Measurements from ENCODE around the gene CDH4. TPM values are rescaled to one million over a fixed set of nuclear protein-coding genes. Genes with fewer than 3 reads are reported as not detected.

Gene CDH4
- total RNA-seq, 1 donor from 2014 or later: 0.06 TPM

GRCh38 chr20:61223121-61223520 lies 28.9 kb upstream of the CDH4 start:
- no peak for TF ChIP-seq CTCF (IDR thresholded peaks at IDR 0.05)
- Histone ChIP-seq H3K4me1 (no peaks in the 10 kb centered on the region), H3K9me3 (no peaks in the 10 kb centered on the region), H3K27me3 (ENCODE audit: low read depth) (peaks cover 31% of the 10 kb centered on the region), H3K36me3 (no peaks in the 10 kb centered on the region), H3K27ac (no peak overlapping the region), H3K4me3 (no peak overlapping the region)
- DNase-seq: no peak
- ATAC-seq: no peak
- intact Hi-C loops (cut with DNase I): no loop called here

GRCh38 chr20:61230166-61230565 lies 21.9 kb upstream of the CDH4 start:
- H3K27me3 ChIP-seq (ENCODE audit: low read depth): peaks cover 3% of the 10 kb centered on the region
- no peaks in the 10 kb centered on the region for H3K36me3 ChIP-seq
- H3K9me3 ChIP-seq: no peaks in the 10 kb centered on the region
- no peak for ATAC-seq
- DNase-seq: no peak
- H3K4me1 ChIP-seq: no peaks in the 10 kb centered on the region
- H3K4me3 ChIP-seq: no peak overlapping the region
- H3K27ac ChIP-seq: no peak overlapping the region
- no peak for TF ChIP-seq CTCF (IDR thresholded peaks at IDR 0.05)
- intact Hi-C loops (cut with DNase I): no loop called here

- no peak overlapping the region for H3K4me3 ChIP-seq
- DNase-seq: no peak
- H3K27ac ChIP-seq: no peak overlapping the region
- no peaks in the 10 kb centered on the region for H3K36me3 ChIP-seq
- no peak for ATAC-seq
- intact Hi-C loops (cut with DNase I): no loop called here
- no peaks in the 10 kb centered on the region for H3K27me3 ChIP-seq (ENCODE audit: low read depth)
- TF ChIP-seq CTCF (IDR thresholded peaks at IDR 0.05): no peak
- no peaks in the 10 kb centered on the region for H3K4me1 ChIP-seq
- no peaks in the 10 kb centered on the region for H3K9me3 ChIP-seq
Measured at GRCh38 chr20:61233590-61233989, 18.5 kb upstream of the CDH4 start.

- H3K9me3 ChIP-seq: no peaks in the 10 kb centered on the region
- no peak for TF ChIP-seq CTCF (IDR thresholded peaks at IDR 0.05)
- H3K27me3 ChIP-seq (ENCODE audit: low read depth): no peaks in the 10 kb centered on the region
- no peak overlapping the region for H3K4me3 ChIP-seq
- DNase-seq (no peak), ATAC-seq (no peak)
- intact Hi-C loops (cut with DNase I): no loop called here
- H3K4me1 ChIP-seq: no peaks in the 10 kb centered on the region
- H3K27ac ChIP-seq: no peak overlapping the region
- H3K36me3 ChIP-seq: no peaks in the 10 kb centered on the region
Measured at GRCh38 chr20:61234224-61234890, 17.7 kb upstream of the CDH4 start.

- peaks cover 16% of the 10 kb centered on the region for H3K27me3 ChIP-seq (ENCODE audit: low read depth)
- no peak for DNase-seq
- no peak overlapping the region for H3K27ac ChIP-seq
- ATAC-seq: no peak
- H3K4me3 ChIP-seq: no peak overlapping the region
- H3K36me3 ChIP-seq: no peaks in the 10 kb centered on the region
- H3K9me3 ChIP-seq: peaks cover 7% of the 10 kb centered on the region
- intact Hi-C loops (cut with DNase I): no loop called here
- TF ChIP-seq CTCF (IDR thresholded peaks at IDR 0.05): no peak
- H3K4me1 ChIP-seq: no peaks in the 10 kb centered on the region
Measured at GRCh38 chr20:61236713-61237112, 15.3 kb upstream of the CDH4 start.
